ENCODE results near the gene HTR6.

HTR6 gene

DNA sequence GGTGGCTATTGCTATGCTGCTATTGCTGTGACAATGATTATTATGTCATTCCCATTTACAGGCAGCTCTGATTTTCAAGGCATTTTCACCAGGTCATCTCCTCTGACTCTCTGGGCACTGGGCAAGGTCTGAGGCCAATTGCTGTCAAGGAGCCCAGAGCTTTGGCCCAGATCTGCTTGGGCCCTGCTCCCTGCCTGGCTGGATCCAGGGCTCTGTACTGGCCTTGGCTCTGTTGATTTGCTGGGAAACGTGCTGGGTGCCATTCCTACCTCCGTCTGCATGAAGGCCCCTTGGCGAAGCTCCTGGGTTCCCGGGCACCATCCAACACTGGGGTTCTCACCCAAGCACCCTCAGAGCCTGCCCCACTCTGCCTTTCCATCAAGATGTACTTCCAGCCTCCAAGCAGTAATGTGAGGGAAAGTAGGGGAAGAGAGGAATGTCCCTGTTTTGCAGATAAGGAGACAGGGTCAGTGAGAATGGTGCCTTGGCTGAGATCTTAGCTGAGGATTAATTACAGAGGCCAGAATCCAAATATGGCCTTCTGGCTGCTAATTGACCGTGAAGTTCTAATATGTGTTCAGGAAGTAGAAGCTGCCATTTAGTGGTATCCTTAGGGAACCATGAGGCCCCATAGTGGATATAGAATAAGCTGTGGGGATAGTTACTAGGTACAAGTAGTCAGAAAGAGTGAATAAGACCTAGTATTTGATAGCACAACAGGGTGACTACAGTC, 63.9 kb downstream of the HTR6 start:
- no peak for DNase-seq

DNA sequence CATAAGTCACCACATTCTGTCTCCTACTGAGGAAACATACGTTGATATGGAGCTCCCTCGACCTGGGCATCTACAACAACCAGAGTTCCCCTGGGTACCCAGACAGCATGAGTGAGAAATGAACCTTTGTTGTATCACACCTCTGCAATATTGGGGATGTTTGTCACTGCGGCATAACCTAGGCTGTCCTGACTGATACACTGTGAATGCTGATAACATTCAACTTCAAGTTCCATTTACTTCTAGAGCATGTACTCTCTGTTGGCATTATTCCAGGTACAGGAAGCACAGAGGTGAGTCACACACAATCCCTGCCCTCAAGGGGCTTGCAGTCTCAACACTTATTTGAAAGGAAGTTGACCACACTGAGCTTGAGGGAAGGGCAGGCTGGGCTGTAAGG, 65.6 kb downstream of the HTR6 start:
- DNase-seq = no peak

Measured in NCI-H226 (cell line).